ENCODE data around the gene RNF128.
"Not testable (repeated sequence)": the region's sequence is repeated elsewhere in the genome, so short reads cannot be mapped to it uniquely, and the experiment has no call there.

The RNF128 gene

DNA sequence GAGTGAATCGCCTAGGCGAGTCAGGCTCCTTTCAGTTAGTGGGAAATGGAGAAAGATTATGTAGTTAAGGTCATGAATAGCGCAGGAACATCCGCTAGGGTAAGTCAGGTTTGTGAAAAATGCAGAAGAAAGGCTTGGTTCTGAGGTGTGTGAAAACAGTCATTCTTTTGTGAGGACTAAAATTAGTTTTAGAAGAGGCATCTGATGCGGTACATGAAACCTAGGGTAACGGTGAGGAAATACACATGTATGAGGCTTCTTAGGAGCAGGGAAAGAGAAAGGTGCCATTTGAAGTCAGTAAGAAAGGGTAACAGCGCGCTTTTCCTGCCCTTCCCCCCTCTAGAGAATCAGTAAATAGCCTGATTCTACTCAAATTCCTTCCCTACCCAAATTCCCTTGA, 570 bp upstream of the RNF128 start:
- FAIRE-seq = no peak
- no peak for DNase-seq (ENCODE audit: insufficient read length, low spot score)
- TF ChIP-seq POLR2A (IDR thresholded peaks at IDR 0.05; ENCODE audit: low read depth, low read length) = no peak

DNA sequence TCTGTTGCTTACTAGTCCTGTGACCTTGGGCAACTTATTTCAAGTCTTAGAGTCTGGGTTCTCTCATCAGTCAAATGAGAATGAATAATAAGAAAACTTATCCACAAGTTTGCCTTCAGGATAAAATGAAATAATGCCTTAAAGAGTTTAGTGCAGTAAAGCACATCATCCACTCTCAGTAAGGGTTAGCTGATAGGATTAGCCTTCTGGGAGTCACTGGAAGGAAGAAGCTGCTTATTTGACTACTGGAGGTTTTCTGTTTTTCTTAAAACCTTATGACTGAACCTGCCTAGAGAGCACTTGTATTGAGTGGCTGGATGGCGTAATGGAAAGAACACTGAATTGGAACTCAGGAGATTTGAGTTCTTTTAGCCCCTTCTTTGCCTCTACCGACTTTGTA, 1.8 kb downstream of the RNF128 start:
- TF ChIP-seq POLR2A (IDR thresholded peaks at IDR 0.05; ENCODE audit: low read depth, low read length) = no peak
- DNase-seq (ENCODE audit: insufficient read length, low spot score) = no peak
- no peak for FAIRE-seq

DNA sequence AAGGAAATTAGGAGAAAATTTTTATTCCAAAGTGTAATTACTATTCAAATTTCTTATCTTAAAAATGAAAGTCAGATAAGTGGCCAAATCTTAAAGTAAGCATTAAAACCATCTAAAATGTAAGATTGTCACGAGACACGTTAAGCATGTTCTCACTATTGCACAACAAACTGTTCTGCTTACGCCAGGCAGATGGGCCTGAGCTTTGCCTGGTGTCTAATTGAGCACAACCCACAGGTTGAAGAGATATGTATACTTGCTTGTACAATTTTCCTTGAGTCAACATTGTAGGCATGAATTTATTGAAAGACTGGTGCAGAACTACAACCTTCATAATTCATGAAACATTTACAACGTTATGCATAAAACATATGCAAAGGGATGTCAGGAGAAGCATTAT, 3.9 kb downstream of the RNF128 start:
- DNase-seq (ENCODE audit: insufficient read length, low spot score) (no peak), FAIRE-seq (no peak)
- no peak for TF ChIP-seq POLR2A (IDR thresholded peaks at IDR 0.05; ENCODE audit: low read depth, low read length)

DNA sequence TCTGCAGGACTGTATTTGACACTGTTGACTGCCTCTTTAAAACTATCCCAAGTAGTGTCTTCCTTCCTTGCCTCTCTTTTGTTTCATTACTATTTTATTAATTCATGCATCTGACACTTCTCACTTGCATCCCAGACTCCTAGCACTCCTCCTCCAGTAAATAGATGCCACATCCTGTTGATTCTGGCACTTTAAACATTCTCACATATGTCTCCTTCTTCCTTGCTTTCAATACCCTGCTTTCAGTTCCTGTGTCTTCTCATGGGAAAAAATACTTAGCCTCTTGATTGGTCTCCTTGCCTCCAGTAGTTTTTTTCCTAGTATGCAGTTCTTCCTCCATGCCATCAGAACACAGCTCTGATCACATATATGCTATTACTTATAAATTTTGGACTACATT, 5.1 kb downstream of the RNF128 start:
- no peak for TF ChIP-seq POLR2A (IDR thresholded peaks at IDR 0.05; ENCODE audit: low read depth, low read length)
- no peak for DNase-seq (ENCODE audit: insufficient read length, low spot score)
- FAIRE-seq = no peak

DNA sequence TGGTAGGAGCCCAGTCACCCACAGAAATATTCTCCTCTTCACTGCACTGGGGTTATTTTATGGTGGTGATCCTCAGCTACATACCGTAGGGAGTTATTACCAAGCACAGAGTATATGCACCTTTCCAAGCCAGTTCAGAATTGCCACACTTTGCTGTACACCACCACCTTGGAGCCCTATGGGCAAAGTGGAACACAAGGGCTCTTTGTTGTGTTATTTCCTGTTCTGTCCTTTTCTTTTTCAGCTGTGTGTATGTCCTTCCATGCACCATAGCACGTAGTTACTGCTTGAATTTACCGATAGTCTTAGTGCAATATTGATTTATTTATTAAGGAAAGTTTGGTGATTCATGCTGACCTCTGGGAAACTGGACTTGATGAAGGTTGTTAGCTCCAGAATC, 8.3 kb downstream of the RNF128 start:
- TF ChIP-seq POLR2A (IDR thresholded peaks at IDR 0.05; ENCODE audit: low read depth, low read length) = no peak
- FAIRE-seq = no peak
- no peak for DNase-seq (ENCODE audit: insufficient read length, low spot score)

DNA sequence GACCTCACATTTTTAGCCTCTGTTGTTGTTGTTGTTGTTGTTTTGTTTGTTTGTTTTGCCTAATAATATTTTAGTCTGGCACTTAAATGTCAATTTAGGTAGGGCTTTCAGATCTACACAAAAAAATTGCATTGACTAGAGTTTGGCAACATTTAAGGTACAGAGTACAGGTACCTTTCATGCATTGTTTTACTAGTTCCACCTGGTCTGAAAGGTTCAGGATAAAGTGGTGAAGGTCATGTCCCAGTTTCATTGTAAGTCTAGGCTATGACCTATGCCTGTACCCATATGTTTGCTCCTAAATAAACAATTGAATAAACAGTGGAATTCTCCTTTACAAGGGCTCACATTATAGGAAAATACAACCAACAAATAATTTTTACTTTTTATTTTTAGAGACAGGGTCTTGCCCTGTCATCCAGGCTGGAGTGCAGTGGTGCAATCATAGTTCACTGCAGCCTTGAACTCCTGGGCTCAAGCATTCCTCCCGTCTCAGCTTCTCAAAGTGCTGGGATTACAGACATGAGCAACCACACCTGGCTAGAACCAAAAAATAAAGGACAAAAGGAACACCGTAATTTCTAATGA, 13.8 kb downstream of the RNF128 start:
- no peak for TF ChIP-seq POLR2A (IDR thresholded peaks at IDR 0.05; ENCODE audit: low read depth, low read length)
- DNase-seq (ENCODE audit: insufficient read length, low spot score) = no peak
- FAIRE-seq = no peak

DNA sequence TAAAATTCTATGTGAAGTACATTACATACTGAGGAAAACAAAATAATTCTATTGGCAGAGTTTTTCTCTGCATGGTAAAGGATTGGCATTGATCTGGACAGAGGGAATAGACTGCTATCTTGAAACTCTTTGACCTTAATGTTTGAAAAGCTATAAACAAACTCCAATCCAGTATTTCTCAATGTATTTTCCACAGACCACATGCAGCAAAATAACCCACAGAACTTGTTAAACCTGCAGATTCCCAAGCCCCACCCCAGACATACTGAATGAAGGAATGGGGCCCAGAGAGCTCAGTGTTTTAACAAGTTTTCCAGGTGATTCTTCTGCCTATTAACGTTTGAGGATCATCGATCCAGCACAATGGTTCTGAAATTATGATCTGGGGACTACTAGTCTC, 15.7 kb downstream of the RNF128 start:
- TF ChIP-seq POLR2A (IDR thresholded peaks at IDR 0.05; ENCODE audit: low read depth, low read length) = no peak
- FAIRE-seq (no peak), DNase-seq (ENCODE audit: insufficient read length, low spot score) (no peak)

DNA sequence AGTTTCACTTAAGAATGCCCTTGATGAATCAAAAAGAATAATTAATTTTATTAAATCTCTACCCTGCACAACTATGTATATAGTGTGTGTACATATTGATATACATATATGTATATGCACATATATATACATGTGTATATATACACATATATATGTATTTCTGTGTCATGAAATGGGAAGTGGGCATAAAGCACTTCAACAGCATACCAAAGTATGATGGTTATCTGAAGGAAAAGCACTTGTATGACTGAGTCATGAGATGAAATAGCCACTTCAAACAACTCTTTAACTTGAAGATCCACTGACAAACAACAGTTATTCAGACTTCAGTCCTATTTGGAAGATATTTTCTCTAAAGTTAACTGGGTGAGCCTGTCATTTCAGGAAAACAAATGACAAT, 16.3 kb downstream of the RNF128 start:
- no peak for TF ChIP-seq POLR2A (IDR thresholded peaks at IDR 0.05; ENCODE audit: low read depth, low read length)
- DNase-seq (ENCODE audit: insufficient read length, low spot score) (no peak), FAIRE-seq (no peak)

DNA sequence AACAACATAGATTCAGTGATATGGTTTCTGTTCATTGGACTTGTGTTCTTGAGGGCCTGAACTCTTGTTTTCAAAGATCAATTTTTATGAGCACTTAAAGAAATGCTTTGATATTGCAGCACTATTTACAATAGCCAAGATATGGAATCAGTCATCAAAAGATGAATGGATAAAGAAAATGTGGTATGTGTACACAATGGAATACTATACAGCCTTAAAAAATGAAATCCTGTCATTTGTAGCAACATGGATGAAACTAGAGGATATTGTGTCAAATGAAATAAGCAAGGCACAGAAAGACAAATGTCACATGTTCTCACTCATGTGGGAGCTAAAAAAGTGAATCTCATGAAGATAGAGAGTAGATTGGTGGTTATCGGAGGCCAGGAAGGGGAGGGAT, 21.9 kb downstream of the RNF128 start:
- no peak for TF ChIP-seq POLR2A (IDR thresholded peaks at IDR 0.05; ENCODE audit: low read depth, low read length)
- FAIRE-seq (no peak), DNase-seq (ENCODE audit: insufficient read length, low spot score) (no peak)

DNA sequence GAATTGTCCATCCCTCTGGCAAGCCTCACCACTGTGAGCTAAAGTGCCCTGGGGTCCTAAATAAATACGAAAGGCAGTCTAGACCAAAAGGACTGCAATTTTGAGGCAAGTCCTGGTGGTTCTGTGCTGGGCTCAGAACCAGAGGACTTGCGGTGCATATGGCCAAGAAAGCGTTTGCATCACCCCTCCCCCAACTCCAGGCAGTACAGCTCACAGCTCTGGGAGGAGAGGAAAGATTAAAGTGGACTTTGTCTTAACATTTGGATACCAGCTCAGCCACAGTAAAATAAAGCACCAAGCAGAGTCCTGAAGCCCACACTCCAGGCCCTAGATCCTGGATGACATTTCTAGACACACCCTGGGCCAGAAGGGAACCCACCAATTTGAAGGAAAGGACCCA, 24.9 kb downstream of the RNF128 start:
- DNase-seq (ENCODE audit: insufficient read length, low spot score) (no peak), FAIRE-seq (no peak)
- TF ChIP-seq POLR2A (IDR thresholded peaks at IDR 0.05; ENCODE audit: low read depth, low read length) = no peak

DNA sequence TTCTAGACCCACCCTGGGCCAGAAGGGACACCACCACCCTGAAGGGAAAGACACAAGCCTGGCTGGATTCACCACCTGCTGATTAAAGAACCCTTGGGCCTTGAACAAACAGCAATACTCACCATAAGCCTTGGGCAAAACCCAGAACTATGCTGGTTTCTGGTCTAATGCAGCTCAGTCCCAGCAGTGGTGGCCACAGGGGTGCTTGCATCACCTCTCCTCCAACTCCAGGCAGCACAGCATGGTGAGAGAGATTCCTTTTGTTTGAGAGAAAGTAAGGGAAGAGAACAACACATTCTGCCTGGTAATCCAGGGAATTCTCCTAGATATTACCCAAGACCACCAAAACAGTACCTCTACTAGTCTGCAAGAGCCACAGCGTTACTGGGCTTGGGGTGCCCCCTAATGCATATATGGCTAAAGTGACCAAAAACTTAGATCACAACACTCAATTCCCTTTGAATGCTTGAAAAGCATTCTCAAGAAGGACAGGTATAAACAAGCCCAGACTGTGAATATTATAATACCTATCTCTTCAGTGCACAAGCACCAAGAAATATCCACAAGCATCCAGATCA, 25.7 kb downstream of the RNF128 start:
- FAIRE-seq = no peak
- TF ChIP-seq POLR2A (IDR thresholded peaks at IDR 0.05; ENCODE audit: low read depth, low read length) = no peak
- DNase-seq (ENCODE audit: insufficient read length, low spot score) = no peak

DNA sequence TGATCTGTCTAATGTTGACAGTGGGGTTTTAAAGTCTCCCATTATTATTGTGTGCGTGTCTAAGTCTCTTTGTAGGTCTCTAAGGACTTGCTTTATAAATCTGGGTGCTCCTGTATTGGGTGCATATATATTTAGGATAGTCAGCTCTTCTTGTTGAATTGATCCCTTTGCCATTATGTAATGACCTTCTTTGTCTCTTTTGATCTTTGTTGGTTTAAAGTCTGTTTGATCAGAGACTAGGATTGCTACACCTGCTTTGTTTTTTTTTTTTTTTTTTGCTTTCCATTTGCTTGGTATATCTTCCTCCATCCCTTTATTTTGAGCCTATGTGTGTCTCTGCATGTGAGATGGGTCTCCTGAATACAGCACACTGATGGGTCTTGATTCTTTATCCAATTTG, 42.8 kb downstream of the RNF128 start:
- not testable (repeated sequence) for DNase-seq (ENCODE audit: insufficient read length, low spot score); FAIRE-seq

DNA sequence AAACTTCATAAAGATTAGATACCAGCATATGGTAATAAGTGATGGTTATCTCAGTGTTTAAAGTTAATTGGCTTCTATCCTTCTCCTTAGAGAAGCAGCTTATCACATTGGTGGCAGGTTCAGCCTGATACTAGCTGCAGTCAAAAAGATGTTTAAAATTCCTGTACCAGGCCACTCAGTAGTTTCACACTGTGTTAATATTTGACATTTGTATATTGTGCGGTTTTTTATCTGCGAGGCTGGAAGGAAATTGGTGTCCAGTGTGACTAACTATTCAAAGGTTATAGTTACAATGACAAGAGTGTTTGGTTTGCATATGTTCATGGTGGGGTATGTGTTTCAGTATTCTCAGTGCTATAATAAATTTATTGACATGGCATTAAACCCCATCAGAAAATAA, 48.5 kb downstream of the RNF128 start:
- no peak for TF ChIP-seq POLR2A (IDR thresholded peaks at IDR 0.05; ENCODE audit: low read depth, low read length)
- FAIRE-seq (no peak), DNase-seq (ENCODE audit: insufficient read length, low spot score) (no peak)

DNA sequence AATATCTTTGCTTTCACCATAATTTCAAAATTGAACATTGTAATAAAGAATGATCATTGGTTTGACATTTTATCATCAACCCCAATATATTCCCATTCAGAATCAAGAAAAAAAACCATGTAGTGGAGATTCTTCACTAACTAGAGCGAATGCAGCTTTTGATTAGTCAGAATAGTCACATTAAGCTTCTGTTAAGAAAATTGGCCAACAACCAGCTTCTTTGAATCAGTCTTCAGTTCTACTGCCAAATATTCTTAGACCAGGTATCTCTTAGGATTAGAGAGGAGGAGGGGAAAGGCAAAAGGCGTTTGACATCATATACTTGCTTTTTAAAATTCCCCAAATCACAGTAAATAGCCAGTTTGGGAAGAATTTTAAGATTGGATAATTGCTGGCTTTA, 53.8 kb downstream of the RNF128 start:
- no peak for DNase-seq (ENCODE audit: insufficient read length, low spot score)
- TF ChIP-seq POLR2A (IDR thresholded peaks at IDR 0.05; ENCODE audit: low read depth, low read length) = no peak
- FAIRE-seq = no peak

DNA sequence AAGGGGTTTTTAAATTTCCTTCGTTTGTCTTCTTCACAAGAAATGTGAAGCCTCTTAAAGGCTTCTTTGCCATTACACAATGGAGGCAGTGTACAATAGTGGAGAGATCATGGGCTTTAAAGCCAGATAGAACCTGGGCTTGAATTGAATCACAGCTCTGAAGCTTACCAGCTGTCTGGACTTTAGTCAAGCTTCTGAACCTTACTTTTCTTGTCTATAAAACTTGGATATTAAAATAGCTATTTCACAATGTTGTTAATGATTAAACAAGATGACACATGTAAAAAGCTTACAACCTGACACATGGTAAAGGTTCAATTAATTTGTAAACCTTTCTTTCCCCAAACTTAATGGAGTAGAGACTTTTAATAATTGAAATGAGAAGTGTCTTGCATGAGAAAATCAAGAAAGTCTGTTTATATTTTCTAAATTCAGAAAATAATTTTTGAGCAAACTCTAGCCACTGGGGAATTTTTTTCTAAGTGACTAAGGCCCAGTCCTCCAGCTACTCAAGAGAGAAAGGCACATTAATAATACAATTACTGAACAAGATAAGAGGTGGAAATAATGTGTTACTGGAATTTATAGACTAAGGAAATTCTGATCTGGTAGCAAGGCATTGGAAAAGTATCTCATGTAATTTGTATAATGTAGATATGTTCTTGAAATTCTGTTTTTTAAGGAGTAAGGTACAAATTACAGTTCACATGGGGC, 54.3 kb downstream of the RNF128 start:
- no peak for DNase-seq (ENCODE audit: insufficient read length, low spot score)
- FAIRE-seq = no peak
- no peak for TF ChIP-seq POLR2A (IDR thresholded peaks at IDR 0.05; ENCODE audit: low read depth, low read length)

Data from H54 (cell line).